NB4 (cell line): ENCODE results near the gene ACVR1.

ENCODE experiments used
- DNase-seq: peaks from one replicate; pipeline ENCODE4 v3.0.0; 2010; ENCODE audit warnings: low read depth
- H3K4me3 ChIP-seq: one replicate; pipeline ENCODE4 v1.5.1; 2011; ENCODE audit warnings: mild to moderate bottlenecking, low read depth, low read length, moderate library complexity
- CTCF ChIP-seq: IDR thresholded peaks from one replicate; pipeline ENCODE4 v1.5.1; 2012; ENCODE audit warnings: low read depth, low read length
- MYC ChIP-seq: IDR thresholded peaks from 2 replicates; pipeline ENCODE4 v1.6.1; 2011; ENCODE audit warnings: low read depth, low read length
- POLR2A ChIP-seq: IDR thresholded peaks from 2 replicates; pipeline ENCODE4 v1.6.1; 2011; ENCODE audit warnings: mild to moderate bottlenecking; ENCODE audit not compliant: insufficient read length; ENCODE audit errors: extremely low read depth
- TF ChIP-seq, protein P1 (sequence below): IDR thresholded peaks from 2 replicates; pipeline ENCODE4 v1.6.1; 2011; ENCODE audit warnings: low read depth, low read length

Gene ACVR1

DNA sequence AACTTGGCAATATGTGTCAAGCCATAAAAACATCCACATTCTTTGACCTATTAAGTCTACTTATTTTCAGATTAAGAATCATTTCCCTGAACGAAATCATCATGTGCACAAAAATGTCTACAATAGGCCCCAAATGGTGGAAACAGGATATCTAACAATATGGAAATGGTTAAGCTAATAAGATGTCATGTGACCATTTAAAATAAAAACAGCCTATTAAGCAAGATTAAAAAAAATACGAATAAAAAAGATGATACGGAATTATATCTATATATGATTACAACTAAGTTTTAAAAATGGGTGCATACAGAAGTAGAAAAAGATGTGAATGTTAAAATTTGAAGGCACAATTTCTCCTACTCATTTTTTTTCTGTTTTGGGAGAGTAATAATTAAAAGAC is 128.8 kb downstream of the ACVR1 start:
- H3K4me3 ChIP-seq, result no peak overlapping the region
- no peak for DNase-seq
- TF ChIP-seq, protein P1, sequence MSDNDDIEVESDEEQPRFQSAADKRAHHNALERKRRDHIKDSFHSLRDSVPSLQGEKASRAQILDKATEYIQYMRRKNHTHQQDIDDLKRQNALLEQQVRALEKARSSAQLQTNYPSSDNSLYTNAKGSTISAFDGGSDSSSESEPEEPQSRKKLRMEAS, result no peak
- TF ChIP-seq CTCF (no peak), POLR2A (no peak), MYC (no peak)

DNA sequence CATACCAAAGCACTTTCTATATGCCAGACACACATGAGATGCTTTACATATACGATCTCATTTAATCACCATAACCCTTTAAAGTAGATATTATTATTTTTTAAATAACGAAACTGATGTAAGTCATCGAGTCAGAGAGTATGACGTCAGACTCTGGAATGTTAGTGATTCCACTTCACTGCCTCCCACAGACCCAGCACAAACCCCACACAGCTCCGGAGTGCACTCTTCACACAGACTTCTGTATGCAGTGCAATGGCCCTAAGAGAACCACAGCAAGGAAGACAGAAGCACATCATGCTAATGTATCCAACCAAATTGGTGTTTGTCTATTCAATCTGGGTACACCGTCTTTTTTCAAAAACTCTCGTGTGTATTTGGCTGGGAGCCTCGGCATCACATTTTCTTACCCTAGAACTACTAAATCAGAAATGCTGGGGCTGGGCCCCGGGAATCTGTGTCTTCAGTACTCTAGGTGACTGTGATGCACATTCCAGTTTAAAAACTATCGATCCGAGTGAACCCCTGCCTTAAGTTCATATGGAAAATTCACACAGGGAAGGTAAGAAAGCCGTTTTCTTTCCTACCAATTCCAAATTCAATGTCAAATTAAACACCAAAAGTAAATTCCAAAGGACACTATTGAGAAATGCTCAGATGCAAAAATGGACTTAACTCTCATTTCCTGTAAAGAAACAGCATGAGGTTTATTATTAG is 129.7 kb downstream of the ACVR1 start:
- TF ChIP-seq MYC, result no peak
- TF ChIP-seq CTCF, result no peak
- no peak for TF ChIP-seq POLR2A
- TF ChIP-seq, protein P1, result no peak
- H3K4me3 ChIP-seq, result no peak overlapping the region
- DNase-seq, result no peak

DNA sequence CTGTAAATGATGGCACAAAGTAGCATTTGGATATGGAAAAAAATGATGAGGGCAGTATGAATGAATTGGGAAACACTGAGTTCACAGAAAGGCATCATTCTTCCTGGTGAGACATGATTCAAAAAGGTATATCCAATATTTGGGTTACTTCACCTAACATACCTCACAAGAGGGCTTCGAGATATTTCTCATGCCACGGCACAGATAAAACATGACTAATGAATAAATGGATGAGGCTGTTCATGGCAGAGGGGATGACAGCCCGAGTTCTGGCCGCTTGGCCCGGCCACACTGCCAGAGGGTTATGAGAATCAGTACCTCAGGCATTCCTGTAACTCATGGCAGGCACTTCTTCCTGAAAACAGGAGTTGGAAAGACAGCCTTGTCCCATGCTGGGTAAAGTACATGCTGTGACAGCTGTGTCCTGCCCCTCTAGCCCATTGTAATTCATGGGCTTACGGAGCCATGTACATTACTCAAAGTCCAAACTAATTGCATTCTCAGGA is 131.5 kb downstream of the ACVR1 start:
- H3K4me3 ChIP-seq, result no peak overlapping the region
- no peak for DNase-seq
- TF ChIP-seq, protein P1, result no peak
- TF ChIP-seq POLR2A (no peak), MYC (no peak), CTCF (no peak)

GRCh38 chr2:157743051-157743450 is 133.1 kb downstream of the ACVR1 start:
- no peak overlapping the region for H3K4me3 ChIP-seq
- TF ChIP-seq, protein P1, result no peak
- TF ChIP-seq CTCF (no peak), POLR2A (no peak), MYC (no peak)
- DNase-seq, result no peak

- TF ChIP-seq CTCF (no peak), MYC (no peak), POLR2A (no peak)
- TF ChIP-seq, protein P1, result no peak
- no peak for DNase-seq
- H3K4me3 ChIP-seq, result no peak overlapping the region
Observed at GRCh38 chr2:157741819-157742484, 134.2 kb downstream of the ACVR1 start.
